Common myeloid progenitor, CD34-positive (primary cell): ENCODE measurements around the gene GRIP1.

Experiments used
- CTCF ChIA-PET: fragments of 350-600 bp; sonication (Branson Sonifier 250); formaldehyde crosslinking; loops from one replicate; lab custom pipeline; 2021; ENCODE audit warnings: antibody characterized with exemption; lab: Charles Lee
- POLR2A ChIA-PET: fragments of 350-600 bp; sonication (Branson Sonifier 250); formaldehyde crosslinking; loops from one replicate; lab custom pipeline; 2021; ENCODE audit warnings: antibody characterized with exemption; lab: Charles Lee
- DNase-seq, 3 donors: peaks; one replicate each; pipeline versions ENCODE4 v3.0.0 to v3.0.0-alpha.2; 2013
- H3K27ac ChIP-seq, 2 experiments: 1 replicate in 1 of 2; 2 replicates in 1 of 2; pipeline ENCODE4 v1.7.0; 2013; ENCODE audit warnings: inconsistent platforms in 2 of 2, low read length in 2 of 2, mild to moderate bottlenecking in 2 of 2, low read depth in 1 of 2, moderate library complexity in 1 of 2; ENCODE audit not compliant: severe bottlenecking in 2 of 2, insufficient read depth in 1 of 2, poor library complexity in 1 of 2
- H3K27me3 ChIP-seq, 5 experiments: replicated peaks in 2 of 5; 1 replicate in 3 of 5; 2 replicates in 2 of 5; pipeline versions ENCODE4 v1.6.1 to v1.7.0; 2013; ENCODE audit warnings: low read length in 4 of 5, mild to moderate bottlenecking in 2 of 5, moderate library complexity in 2 of 5, inconsistent platforms in 1 of 5; ENCODE audit not compliant: insufficient read depth in 5 of 5, control insufficient read depth in 4 of 5
- H3K36me3 ChIP-seq, 4 experiments: 1 replicate in 2 of 4; 2 replicates in 2 of 4; pipeline versions ENCODE4 v1.6.1 to v1.7.0; 2013; ENCODE audit warnings: low read length in 3 of 4, control low read depth in 1 of 4, mild to moderate bottlenecking in 1 of 4; ENCODE audit not compliant: control insufficient read depth in 4 of 4, insufficient read depth in 4 of 4
- H3K4me1 ChIP-seq, 4 experiments: 1 replicate in 3 of 4; 2 replicates in 1 of 4; pipeline versions ENCODE4 v1.6.1 to v1.7.1; 2013; ENCODE audit warnings: low read length in 3 of 4, mild to moderate bottlenecking in 3 of 4, control low read depth in 1 of 4, inconsistent platforms in 1 of 4, moderate library complexity in 1 of 4; ENCODE audit not compliant: control insufficient read depth in 4 of 4, insufficient read depth in 4 of 4; ENCODE audit errors: control extremely low read depth in 1 of 4
- H3K4me3 ChIP-seq, 7 experiments: 1 replicate in 4 of 7; 2 replicates in 3 of 7; pipeline versions ENCODE4 v1.5.1 to v1.7.0; 2013; ENCODE audit warnings: mild to moderate bottlenecking in 7 of 7, low read length in 6 of 7, moderate library complexity in 6 of 7, inconsistent platforms in 2 of 7, low read depth in 2 of 7, control low read depth in 1 of 7; ENCODE audit not compliant: insufficient read depth in 4 of 7, control insufficient read depth in 1 of 7; ENCODE audit errors: extremely low read depth in 1 of 7
- H3K9me3 ChIP-seq, 5 experiments: 1 replicate in 4 of 5; 2 replicates in 1 of 5; pipeline versions ENCODE4 v1.6.1 to v1.7.1; 2013; ENCODE audit warnings: low read length in 4 of 5, mild to moderate bottlenecking in 2 of 5, inconsistent platforms in 1 of 5, low read depth in 1 of 5, moderate library complexity in 1 of 5; ENCODE audit not compliant: control insufficient read depth in 4 of 5, insufficient read depth in 2 of 5; ENCODE audit errors: control extremely low read depth in 1 of 5
- WGBS: methylation state at CpG from one replicate; pipeline ENCODE4 v1.1.5; 2013; ENCODE audit not compliant: insufficient coverage; 5-methylcytosine and 5-hydroxymethylcytosine counted together

Gene GRIP1

DNA sequence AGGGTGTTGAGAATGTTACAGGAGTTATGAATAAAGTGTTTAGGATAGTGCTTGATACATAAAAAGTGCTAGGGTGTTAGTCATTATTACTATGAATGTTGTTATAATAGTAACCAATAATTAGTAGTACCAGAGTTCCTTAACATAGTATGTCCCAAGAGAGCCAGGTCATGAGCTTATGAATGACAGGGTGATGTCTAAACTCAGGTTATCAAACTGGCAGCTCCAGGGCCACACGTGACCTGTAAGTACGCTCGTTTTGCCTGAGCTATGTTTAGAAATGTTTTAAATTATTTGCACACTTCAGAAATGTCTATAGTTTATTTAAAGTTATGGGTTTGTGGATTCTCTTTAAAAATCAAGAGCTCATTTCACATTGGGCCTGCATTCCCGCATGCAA is 14.1 kb upstream of the GRIP1 start:
- no CpG with 5 or more reads among the region's 4 CpGs for WGBS
- Histone ChIP-seq H3K27me3 (peaks cover 0 to 2% (median 0%) of the 10 kb centered on the region in 5 experiments), H3K4me1 (peaks cover 3 to 5% (median 3%) of the 10 kb centered on the region in 4 experiments), H3K4me3 (no peak overlapping the region), H3K27ac (no peak overlapping the region), H3K9me3 (no peaks in the 10 kb centered on the region), H3K36me3 (no peaks in the 10 kb centered on the region)
- POLR2A ChIA-PET: no interaction called here
- CTCF ChIA-PET: interaction anchor here (0.6 to 2.1 kb wide), 16 partner anchors 9 to 549 kb away, joined by 3 to 10 read pairs (median 4); no protein-coding TSS in a partner anchor
- DNase-seq: no peak

DNA sequence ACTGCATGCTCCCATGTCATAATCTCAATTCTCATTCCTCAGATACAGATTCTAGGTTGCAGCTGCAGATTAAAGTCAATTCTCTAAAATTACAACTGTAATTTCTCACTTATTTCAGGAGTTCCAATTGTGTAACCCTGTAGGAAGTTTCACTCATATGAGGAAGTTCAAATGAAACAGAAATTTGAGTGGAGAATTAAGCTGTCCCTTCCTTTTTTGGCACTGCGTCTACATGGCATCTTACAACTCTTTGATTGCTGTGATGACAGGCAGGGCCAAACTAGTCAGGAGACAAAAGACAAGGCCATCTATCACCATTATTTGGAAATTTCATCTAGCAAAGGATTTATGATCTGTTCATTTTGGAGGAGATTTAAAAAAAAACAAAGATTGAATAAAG is 13.3 kb upstream of the GRIP1 start:
- H3K4me3 ChIP-seq: no peak overlapping the region
- H3K4me1 ChIP-seq: peaks cover 3 to 5% (median 3%) of the 10 kb centered on the region in 4 experiments
- no peak overlapping the region for H3K27ac ChIP-seq
- no peaks in the 10 kb centered on the region for H3K36me3 ChIP-seq
- DNase-seq: peak in 2 of 3 donors; percentile 13 to 18
- no CpG with 5 or more reads among the region's 1 CpG for WGBS
- CTCF ChIA-PET: interaction anchor here (1.0 to 2.8 kb wide), 7 partner anchors 8 to 548 kb away, joined by 3 to 11 read pairs (median 6); no protein-coding TSS in a partner anchor
- POLR2A ChIA-PET: interaction anchor here (0.6 kb wide), 1 partner anchor 372 kb away, joined by 3 read pairs; no protein-coding TSS in a partner anchor
- H3K9me3 ChIP-seq: no peaks in the 10 kb centered on the region
- H3K27me3 ChIP-seq: peaks cover 0 to 2% (median 0%) of the 10 kb centered on the region in 5 experiments

DNA sequence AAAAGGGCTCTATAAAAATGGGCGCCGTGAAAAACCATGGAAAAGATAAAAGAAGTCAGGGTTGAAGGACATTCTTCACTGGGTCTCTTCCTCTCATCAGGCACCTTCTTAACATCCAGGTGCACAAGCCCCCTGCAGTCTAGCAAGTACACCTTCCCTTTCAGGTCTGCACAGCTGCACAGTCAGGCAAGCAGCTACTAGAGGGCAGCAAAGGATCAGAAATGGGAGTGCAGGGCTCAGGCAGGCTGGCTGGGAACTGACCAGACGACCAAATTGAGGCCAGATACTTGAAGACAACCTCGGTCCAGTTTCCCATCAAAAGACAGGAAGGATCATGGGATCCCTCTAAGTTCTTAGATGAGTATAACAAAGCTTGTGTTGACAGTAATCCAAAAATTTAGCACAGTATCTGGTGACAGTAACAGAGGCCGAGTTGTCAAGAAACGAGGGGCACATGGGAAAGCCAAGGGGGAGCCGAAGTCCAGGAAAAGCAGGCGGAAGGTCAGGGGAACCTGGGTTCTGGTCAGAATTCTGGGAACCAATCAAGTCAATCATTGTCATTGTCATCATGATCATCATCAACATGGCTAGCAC is 10.1 kb upstream of the GRIP1 start:
- ChIA-PET CTCF (interaction anchor here (0.6 to 4.0 kb wide), 4 partner anchors 9 to 74 kb away, joined by 3 to 21 read pairs (median 6); no protein-coding TSS in a partner anchor), POLR2A (no interaction called here)
- Histone ChIP-seq H3K9me3 (no peaks in the 10 kb centered on the region), H3K27ac (no peak overlapping the region), H3K27me3 (no peaks in the 10 kb centered on the region), H3K4me3 (no peak overlapping the region), H3K4me1 (peaks cover 3 to 5% (median 3%) of the 10 kb centered on the region in 4 experiments), H3K36me3 (no peaks in the 10 kb centered on the region)
- DNase-seq: peak; percentile 48 to 54 (median 50)
- WGBS: 82% methylated on average over 5 of the region's 8 CpGs

DNA sequence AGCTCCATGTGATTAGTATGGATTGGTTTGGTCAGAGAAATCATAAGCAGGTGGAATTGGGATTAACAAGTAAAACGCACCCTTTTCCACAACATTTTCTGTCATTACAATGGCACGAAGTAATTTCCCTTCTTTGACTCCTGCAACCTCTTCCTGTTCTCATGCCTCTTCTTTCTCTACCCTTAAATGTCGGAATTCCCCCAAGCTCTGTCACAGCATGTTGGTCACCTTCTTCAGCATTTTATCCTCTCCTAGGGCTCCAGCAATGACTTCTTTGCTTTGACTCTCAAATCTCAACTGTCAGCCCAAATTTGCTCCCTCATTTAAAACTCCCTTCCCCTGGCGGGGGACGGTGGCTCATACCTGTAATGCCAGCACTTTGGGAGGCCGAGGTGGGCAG is 5.3 kb upstream of the GRIP1 start:
- Histone ChIP-seq H3K4me1 (no peaks in the 10 kb centered on the region), H3K27ac (no peak overlapping the region), H3K4me3 (no peak overlapping the region), H3K9me3 (no peaks in the 10 kb centered on the region), H3K27me3 (peaks cover 0 to 2% (median 0%) of the 10 kb centered on the region in 5 experiments), H3K36me3 (no peaks in the 10 kb centered on the region)
- ChIA-PET POLR2A (no interaction called here), CTCF (interaction anchor here (1.6 to 2.4 kb wide), 3 partner anchors 9 to 11 kb away, joined by 6 to 9 read pairs (median 6); no protein-coding TSS in a partner anchor)
- WGBS: 97% methylated on average over 5 of the region's 6 CpGs
- no peak for DNase-seq

DNA sequence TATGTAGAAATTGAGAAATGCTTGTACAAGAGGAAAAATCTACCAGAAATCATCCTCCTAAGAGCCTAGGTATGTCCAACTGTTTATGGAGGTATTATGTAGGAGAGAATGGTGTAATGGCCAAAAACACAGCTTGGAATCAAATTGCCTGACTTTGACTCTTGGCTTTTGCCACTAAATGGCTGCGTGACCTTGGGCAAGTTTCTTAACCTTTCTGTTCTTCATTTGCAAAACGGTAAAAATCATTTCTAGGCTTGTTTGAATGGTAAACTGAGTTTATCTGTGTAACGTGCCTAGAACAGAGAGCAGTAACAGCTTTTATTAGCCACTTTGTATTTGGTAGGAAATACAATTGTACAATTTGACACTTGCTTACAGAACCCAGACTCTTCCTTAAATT is 4.9 kb upstream of the GRIP1 start:
- H3K4me1 ChIP-seq: no peaks in the 10 kb centered on the region
- CTCF ChIA-PET: interaction anchor here (1.2 to 2.4 kb wide), 4 partner anchors 9 to 538 kb away, joined by 3 to 6 read pairs (median 6); no protein-coding TSS in a partner anchor
- POLR2A ChIA-PET: no interaction called here
- 86% methylated on average over 2 of the region's 3 CpGs for WGBS
- no peak overlapping the region for H3K27ac ChIP-seq
- no peak overlapping the region for H3K4me3 ChIP-seq
- DNase-seq: no peak
- peaks cover 0 to 2% (median 0%) of the 10 kb centered on the region in 5 experiments for H3K27me3 ChIP-seq
- H3K36me3 ChIP-seq: no peaks in the 10 kb centered on the region
- no peaks in the 10 kb centered on the region for H3K9me3 ChIP-seq

DNA sequence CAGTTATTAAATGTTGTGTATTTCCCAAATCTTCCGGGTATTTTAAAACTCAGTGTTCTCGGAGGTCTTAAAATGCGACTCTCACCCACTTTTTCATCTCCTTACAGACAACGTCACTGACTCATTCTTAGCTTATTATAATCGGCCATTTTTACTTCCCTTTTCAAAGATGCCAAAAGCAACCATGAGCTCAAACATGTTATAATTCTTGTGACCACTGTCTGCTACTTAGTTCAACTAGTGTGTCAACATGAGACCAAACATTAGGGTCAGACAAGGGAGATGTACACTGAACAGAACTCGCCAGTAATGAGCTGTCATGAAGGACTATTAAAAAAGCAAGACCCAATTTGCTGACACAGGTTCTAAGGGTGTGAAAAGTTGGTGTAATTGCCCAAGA is 4.2 kb upstream of the GRIP1 start:
- H3K4me1 ChIP-seq: no peaks in the 10 kb centered on the region
- no peak overlapping the region for H3K27ac ChIP-seq
- H3K4me3 ChIP-seq: no peak overlapping the region
- peaks cover 0 to 2% (median 0%) of the 10 kb centered on the region in 5 experiments for H3K27me3 ChIP-seq
- CTCF ChIA-PET: interaction anchor here (0.7 to 2.9 kb wide), 5 partner anchors 10 to 538 kb away, joined by 3 to 8 read pairs (median 5); no protein-coding TSS in a partner anchor
- POLR2A ChIA-PET: no interaction called here
- WGBS: 89% methylated on average over 6 of the region's 6 CpGs
- no peaks in the 10 kb centered on the region for H3K9me3 ChIP-seq
- DNase-seq: no peak
- no peaks in the 10 kb centered on the region for H3K36me3 ChIP-seq

DNA sequence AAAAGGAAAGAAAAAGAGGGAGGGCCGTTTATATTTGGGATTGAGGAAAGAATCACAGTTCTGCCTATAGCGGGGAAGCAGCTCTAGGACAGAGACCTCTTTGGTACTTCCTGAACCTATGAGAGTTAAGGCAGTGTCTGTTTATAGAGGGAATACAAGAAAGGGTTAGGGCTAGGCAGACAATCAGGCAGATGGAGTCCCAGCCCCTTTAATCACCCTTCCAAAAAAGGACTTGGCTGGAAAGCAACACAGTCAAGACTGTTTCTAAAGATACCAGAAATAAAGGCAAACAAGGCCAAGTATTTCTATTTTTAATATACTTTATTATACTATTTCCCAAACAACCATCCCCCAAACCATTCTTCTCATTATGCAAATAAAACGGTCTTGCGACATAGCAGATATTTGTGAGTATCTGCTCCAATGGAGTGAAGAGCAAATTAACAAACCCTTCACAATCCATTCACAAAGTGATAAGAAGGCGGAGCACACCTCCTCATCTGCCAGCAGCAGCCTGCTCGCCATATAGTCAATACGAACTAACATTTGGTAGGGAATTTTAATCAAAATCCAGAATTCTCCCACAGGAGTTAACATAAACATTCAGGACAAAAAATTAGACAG is 697 bp upstream of the GRIP1 start:
- CTCF ChIA-PET: no interaction called here
- Histone ChIP-seq H3K36me3 (no peaks in the 10 kb centered on the region), H3K27ac (no peak overlapping the region), H3K4me3 (no peak overlapping the region), H3K9me3 (no peaks in the 10 kb centered on the region), H3K4me1 (no peaks in the 10 kb centered on the region), H3K27me3 (peaks cover 0 to 2% (median 0%) of the 10 kb centered on the region in 5 experiments)
- no peak for DNase-seq
- POLR2A ChIA-PET: no interaction called here
- no CpG with 5 or more reads among the region's 7 CpGs for WGBS
